Measurements from ENCODE around the gene ST14.
A peak's percentile ranks its signal among the peaks of the same experiment; 100 is the strongest.

The ST14 gene

GRCh38 chr11:130159657-130160497, at the start of gene ST14:
Gene ST14 (plus strand): TSS chr11:130159782. CDS start chr11:130159980, 198 bp downstream.
- no peak for DNase-seq

- no peak for DNase-seq
Observed at GRCh38 chr11:130110339-130111108, 49.1 kb upstream of the ST14 start.

- no peak for DNase-seq
Observed at GRCh38 chr11:130112071-130112830, 47.3 kb upstream of the ST14 start.

- DNase-seq, result no peak
Observed at GRCh38 chr11:130114281-130114680, 45.3 kb upstream of the ST14 start.

GRCh38 chr11:130114726-130115125, 44.9 kb upstream of the ST14 start:
- no peak for DNase-seq

DNA sequence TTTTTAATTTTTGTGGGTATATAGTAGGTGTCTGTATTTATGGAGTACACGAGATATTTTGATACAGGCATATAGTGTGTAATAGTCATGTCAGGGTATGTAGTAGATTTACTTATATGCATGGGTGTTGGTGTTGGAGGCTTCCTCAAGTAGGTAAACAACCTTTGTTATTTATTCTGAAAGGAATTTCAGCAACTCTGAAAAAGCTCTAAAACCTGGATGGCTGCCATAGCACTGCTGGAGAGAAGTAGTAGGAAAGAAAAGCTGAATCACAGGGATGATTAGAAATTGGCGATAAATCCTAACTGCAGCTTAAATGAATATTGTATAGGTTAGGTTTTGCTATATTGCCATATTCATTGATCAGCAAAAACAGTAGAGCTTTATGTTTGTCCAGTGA, 44.4 kb upstream of the ST14 start:
- DNase-seq, result no peak

- no peak for DNase-seq
Observed at GRCh38 chr11:130118165-130118564, 41.4 kb upstream of the ST14 start.

DNA sequence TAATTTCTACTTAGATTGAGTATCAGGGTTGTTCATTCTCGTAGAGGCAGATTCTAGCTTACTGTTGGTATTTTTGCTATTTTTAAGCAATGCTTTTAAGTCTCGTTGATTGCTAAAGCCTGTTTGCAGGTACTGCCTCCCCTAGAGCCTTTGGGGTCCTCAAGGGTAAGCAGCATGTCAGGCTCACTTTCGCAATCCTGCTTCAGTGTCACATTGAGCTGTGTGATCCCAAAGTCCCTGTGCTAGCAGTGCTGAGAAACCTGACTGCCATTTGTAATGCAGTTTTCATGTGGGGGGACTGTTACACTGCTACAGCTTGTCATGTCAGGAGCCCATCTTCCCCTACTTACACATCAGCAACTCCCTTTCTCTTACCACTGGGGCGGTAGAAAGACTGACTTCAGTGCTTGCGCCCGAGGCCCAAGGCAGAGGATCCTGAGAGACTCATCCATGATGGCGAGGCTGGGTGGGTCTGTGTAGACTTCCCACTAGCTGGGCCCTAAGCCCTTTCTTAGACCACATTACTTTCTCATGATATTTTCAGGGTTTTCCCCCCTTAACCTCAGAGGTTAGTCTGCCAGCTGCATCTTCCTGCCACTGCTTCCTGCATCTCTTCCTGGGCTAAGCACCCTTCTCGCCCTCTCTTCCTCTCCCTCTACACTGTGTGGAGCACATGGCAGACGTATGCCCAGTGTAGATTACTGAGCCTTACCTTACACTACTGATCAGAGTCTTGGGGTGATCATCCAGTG, 40.8 kb upstream of the ST14 start:
- DNase-seq, result no peak

DNA sequence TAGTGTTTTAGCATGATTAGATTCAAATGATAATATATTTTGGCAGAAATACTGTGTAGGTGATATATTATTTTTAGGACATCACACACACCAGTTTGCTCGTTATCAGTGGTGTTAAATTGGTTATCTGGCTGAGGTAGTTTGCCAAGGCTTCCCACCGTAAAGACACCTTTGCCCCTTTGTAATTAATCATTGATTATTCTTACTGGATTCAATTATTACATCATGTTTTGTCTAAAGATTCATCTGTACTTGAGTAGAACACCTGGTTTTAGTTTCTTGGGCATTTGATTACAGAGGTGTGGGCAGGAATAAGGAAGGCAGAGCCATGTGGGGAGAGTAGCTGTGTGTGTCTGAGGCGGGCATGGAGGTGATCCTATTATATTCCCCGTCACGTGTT, 39.5 kb upstream of the ST14 start:
- DNase-seq, result no peak

- no peak for DNase-seq
Observed at GRCh38 chr11:130121445-130121978, 38.1 kb upstream of the ST14 start.

- no peak for DNase-seq
Observed at GRCh38 chr11:130122141-130122575, 37.4 kb upstream of the ST14 start.

DNA sequence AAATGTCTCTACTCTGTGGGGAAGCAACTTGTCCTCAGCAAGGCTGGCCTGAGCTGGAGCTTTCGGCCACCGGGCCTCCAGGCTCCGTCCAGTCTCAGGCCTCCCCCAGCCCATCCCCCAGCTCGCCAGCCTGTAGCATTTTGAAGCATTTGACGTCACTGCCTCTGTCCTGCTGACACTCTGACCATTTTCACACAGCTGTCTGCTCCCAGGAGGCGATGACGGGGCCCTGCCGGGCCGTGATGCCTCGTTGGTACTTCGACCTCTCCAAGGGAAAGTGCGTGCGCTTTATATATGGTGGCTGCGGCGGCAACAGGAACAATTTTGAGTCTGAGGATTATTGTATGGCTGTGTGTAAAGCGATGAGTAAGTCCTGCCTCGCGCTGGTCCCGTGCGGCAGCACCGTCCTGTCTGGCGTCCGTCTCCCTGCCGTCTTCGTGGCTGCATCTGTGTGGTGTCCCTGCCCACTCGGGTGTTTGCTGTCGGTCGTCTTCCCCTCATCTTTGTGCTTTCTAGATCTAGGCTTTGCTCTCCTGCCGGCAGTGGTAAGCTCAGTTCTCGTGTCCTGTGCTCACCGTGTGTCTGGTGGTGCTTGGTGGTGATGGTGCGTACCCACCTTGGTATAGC, 36.1 kb upstream of the ST14 start:
- DNase-seq, result no peak

GRCh38 chr11:130124096-130124495, 35.5 kb upstream of the ST14 start:
- peak; percentile 20 for DNase-seq

- no peak for DNase-seq
Observed at GRCh38 chr11:130125638-130126037, 33.9 kb upstream of the ST14 start.

GRCh38 chr11:130126516-130126915, 33.1 kb upstream of the ST14 start:
- DNase-seq, result no peak

- DNase-seq, result no peak
Observed at GRCh38 chr11:130127509-130127908, 32.1 kb upstream of the ST14 start.

DNA sequence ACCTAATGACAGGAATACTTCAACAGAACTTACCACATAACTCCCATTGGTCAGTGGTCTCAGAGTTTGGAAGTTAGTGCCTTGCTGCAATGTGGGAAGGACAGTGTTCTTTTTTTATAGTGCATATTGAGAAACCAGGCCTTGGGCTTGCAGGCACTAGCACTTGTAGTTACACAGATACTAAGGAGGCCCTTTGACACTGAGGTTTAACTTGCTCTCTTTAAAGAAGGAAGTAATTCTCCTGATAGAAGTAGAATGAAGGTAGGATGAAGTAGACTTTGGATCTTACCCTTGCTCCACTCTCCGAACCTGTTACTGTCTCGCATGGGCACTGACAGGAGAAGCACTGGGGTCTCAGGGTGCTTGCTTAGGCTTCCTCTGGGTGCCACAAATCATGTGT, 31.0 kb upstream of the ST14 start:
- DNase-seq, result no peak

DNA sequence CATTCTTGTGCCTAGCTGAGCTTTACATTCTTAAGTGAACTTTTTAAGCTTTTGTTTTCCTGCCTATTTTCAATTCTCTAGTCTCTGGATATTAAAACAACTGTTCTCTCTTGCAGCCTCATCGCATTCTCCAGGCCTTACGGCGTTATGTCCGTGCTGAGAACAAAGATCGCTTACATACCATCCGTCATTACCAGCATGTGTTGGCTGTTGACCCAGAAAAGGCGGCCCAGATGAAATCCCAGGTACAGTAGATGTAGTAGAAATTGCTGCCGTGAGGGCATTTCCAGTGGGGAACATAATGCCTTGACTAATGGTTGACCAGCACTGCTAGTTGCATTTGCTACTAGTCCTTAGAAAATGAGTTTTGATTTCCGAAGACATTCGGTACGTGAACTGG, 29.7 kb upstream of the ST14 start:
- DNase-seq, result no peak

DNA sequence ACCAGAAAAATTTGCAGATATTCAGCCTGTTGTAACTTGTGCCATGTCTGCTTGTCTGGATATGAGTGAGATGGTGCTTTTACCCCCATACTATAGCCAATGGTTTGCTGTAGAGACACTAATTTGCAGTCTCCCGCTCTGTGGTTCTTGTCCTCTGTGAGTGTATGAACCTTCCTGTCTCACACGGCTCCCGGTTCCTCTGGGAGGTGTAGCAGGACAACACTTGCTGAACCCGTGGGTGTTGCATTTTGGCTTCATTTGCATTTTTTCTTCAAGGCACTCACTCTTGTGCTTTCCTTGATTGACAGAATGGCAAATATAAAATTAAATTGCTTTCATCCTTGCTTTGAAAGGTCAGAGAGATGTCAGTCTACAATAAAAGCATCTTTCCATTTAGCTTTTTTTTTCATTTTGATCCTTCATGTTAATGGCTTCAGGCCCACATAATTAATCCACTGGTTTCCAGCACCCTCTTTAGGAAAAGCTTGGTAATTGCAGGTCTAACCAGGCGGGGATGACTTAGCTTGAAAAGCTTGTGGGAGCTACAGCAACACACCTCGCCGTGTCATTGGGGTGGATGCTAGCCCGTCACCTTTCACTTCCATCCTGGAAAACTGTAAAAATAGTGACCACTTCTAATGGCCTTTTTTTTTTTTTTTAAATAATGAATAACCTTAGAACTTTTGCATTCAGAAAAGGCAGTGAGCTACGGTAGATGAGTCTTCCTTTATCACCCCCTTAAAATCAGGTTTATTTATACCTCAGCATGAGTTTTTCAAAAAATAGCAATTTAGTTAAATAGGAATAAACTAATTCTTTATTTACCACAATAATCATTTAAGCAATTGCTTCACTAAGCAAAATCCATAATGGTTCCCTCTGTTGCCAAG, 27.4 kb upstream of the ST14 start:
- peak; percentile 9 for DNase-seq

DNA sequence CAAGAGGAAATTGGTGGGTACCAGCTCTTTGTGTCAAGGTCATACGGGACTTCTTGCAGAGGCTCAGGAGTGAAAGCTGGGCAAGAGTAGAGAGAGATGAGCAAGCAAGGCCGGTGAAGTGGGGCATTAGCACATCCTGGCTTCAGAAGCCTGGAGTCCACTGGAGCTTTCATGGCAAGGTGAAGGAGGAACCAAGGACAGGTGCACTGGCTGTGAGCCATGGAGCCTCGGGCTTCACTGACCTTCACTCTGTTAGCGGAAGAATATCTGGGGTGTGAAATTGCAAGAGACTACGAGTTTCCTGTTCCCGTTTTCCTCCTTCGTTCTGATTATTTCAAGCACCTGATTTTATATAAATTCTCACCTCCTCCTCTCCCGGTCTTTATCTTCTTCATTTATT, 25.9 kb upstream of the ST14 start:
- no peak for DNase-seq

DNA sequence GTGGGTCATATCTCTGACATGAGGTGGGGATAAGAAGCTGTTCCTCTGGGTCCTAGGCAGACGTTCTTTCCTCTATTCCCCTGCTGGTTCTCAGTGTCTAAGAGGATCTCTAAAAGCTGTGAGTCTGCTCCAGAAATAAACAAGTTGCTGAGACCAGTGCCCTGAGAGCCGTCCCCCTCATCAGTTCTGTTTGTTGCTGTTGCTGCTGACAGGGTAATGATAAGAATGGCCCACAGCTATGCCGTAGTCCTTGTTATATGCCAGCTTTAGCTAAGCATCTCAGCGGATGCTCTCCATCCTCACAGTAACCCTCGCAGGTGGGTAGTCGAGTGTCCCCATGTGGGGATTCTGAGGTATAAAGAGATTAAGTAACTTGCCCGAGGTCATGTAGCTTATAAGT, 23.5 kb upstream of the ST14 start:
- no peak for DNase-seq

Data from amniotic stem cell (primary cell).